IPS-20b (cell line): ENCODE measurements around the gene TTC3.

Source experiments
- H3K27ac ChIP-seq: one replicate; pipeline ENCODE4 v1.5.1; 2013; ENCODE audit warnings: low read length
- H3K27me3 ChIP-seq: 2 replicates; pipeline ENCODE4 v1.6.1; 2013; ENCODE audit warnings: mild to moderate bottlenecking, low read length, inconsistent platforms; ENCODE audit not compliant: insufficient read depth
- H3K36me3 ChIP-seq: 2 replicates; pipeline ENCODE4 v1.6.1; 2013; ENCODE audit warnings: low read depth, mild to moderate bottlenecking, inconsistent platforms, low read length, moderate library complexity; ENCODE audit not compliant: insufficient read depth
- H3K4me1 ChIP-seq: 2 replicates; pipeline ENCODE4 v1.6.1; 2013; ENCODE audit warnings: mild to moderate bottlenecking, control low read depth, inconsistent platforms, low read length, moderate library complexity; ENCODE audit not compliant: insufficient read depth
- H3K4me3 ChIP-seq: 2 replicates; pipeline ENCODE4 v1.5.1; 2013; ENCODE audit warnings: mild to moderate bottlenecking, low read length, inconsistent platforms
- H3K9ac ChIP-seq: 2 replicates; pipeline ENCODE4 v1.6.1; 2013; ENCODE audit warnings: low read depth, mild to moderate bottlenecking, inconsistent platforms, low read length, moderate library complexity
- H3K9me3 ChIP-seq: 2 replicates; pipeline ENCODE4 v1.6.1; 2013; ENCODE audit warnings: mild to moderate bottlenecking, low read depth, low read length, inconsistent platforms; ENCODE audit not compliant: insufficient read depth

Gene TTC3

GRCh38 chr21:37183749-37184148, 110.7 kb downstream of the TTC3 start:
- no peak overlapping the region for H3K27ac ChIP-seq

GRCh38 chr21:37184784-37185593, 111.9 kb downstream of the TTC3 start:
- Histone ChIP-seq H3K4me1 (no peaks in the 10 kb centered on the region), H3K4me3 (no peak overlapping the region), H3K27me3 (no peaks in the 10 kb centered on the region), H3K9me3 (no peaks in the 10 kb centered on the region), H3K27ac (no peak overlapping the region), H3K36me3 (peaks cover 30% of the 10 kb centered on the region), H3K9ac (no peak overlapping the region)

More at GRCh38 chr21:37183749-37184148, 110.7 kb downstream of the TTC3 start:
- Histone ChIP-seq H3K4me1 (no peaks in the 10 kb centered on the region), H3K9me3 (no peaks in the 10 kb centered on the region), H3K36me3 (peaks cover 31% of the 10 kb centered on the region), H3K4me3 (no peak overlapping the region), H3K9ac (no peak overlapping the region), H3K27me3 (no peaks in the 10 kb centered on the region)

GRCh38 chr21:37186983-37187382, 113.9 kb downstream of the TTC3 start:
- no peaks in the 10 kb centered on the region for H3K27me3 ChIP-seq
- no peak overlapping the region for H3K27ac ChIP-seq
- no peak overlapping the region for H3K4me3 ChIP-seq
- no peaks in the 10 kb centered on the region for H3K4me1 ChIP-seq
- peaks cover 29% of the 10 kb centered on the region; the same call in 1 of the 2 replicates for H3K36me3 ChIP-seq
- no peaks in the 10 kb centered on the region for H3K9me3 ChIP-seq
- H3K9ac ChIP-seq: no peak overlapping the region

GRCh38 chr21:37188825-37189224, 115.8 kb downstream of the TTC3 start:
- Histone ChIP-seq H3K36me3 (peaks cover 29% of the 10 kb centered on the region; the same call in 1 of the 2 replicates), H3K27me3 (no peaks in the 10 kb centered on the region), H3K4me1 (peaks cover 7% of the 10 kb centered on the region; the same call in 1 of the 2 replicates), H3K9me3 (no peaks in the 10 kb centered on the region), H3K9ac (no peak overlapping the region), H3K27ac (no peak overlapping the region), H3K4me3 (no peak overlapping the region)

- H3K36me3 ChIP-seq: peaks cover 31% of the 10 kb centered on the region; the same call in 1 of the 2 replicates
- H3K27me3 ChIP-seq: no peaks in the 10 kb centered on the region
- peaks cover 7% of the 10 kb centered on the region; the same call in 1 of the 2 replicates for H3K4me1 ChIP-seq
- no peaks in the 10 kb centered on the region for H3K9me3 ChIP-seq
- no peak overlapping the region for H3K27ac ChIP-seq
- no peak overlapping the region for H3K9ac ChIP-seq
- H3K4me3 ChIP-seq: no peak overlapping the region
These were observed 119.0 kb downstream of the TTC3 start for GRCh38 chr21:37192019-37192418.

GRCh38 chr21:37193006-37193405, 120.0 kb downstream of the TTC3 start:
- peaks cover 24% of the 10 kb centered on the region; the same call in 1 of the 2 replicates for H3K36me3 ChIP-seq
- no peak overlapping the region for H3K27ac ChIP-seq
- peaks cover 7% of the 10 kb centered on the region; the same call in 1 of the 2 replicates for H3K4me1 ChIP-seq
- no peaks in the 10 kb centered on the region for H3K27me3 ChIP-seq
- H3K4me3 ChIP-seq: no peak overlapping the region
- no peaks in the 10 kb centered on the region for H3K9me3 ChIP-seq
- H3K9ac ChIP-seq: no peak overlapping the region

GRCh38 chr21:37193676-37194075, 120.6 kb downstream of the TTC3 start:
- Histone ChIP-seq H3K27me3 (no peaks in the 10 kb centered on the region), H3K27ac (no peak overlapping the region), H3K4me1 (peaks cover 7% of the 10 kb centered on the region; the same call in 1 of the 2 replicates), H3K36me3 (peaks cover 22% of the 10 kb centered on the region; the same call in 1 of the 2 replicates), H3K9me3 (no peaks in the 10 kb centered on the region), H3K9ac (no peak overlapping the region), H3K4me3 (no peak overlapping the region)

GRCh38 chr21:37195059-37195458, 122.0 kb downstream of the TTC3 start:
- H3K9ac ChIP-seq: no peak overlapping the region
- no peak overlapping the region for H3K27ac ChIP-seq
- H3K36me3 ChIP-seq: peaks cover 18% of the 10 kb centered on the region; the same call in 1 of the 2 replicates
- H3K9me3 ChIP-seq: no peaks in the 10 kb centered on the region
- H3K4me1 ChIP-seq: peaks cover 7% of the 10 kb centered on the region; the same call in 1 of the 2 replicates
- no peaks in the 10 kb centered on the region for H3K27me3 ChIP-seq
- no peak overlapping the region for H3K4me3 ChIP-seq

GRCh38 chr21:37195610-37196009, 122.6 kb downstream of the TTC3 start:
- H3K36me3 ChIP-seq: peaks cover 20% of the 10 kb centered on the region; the same call in 1 of the 2 replicates
- H3K27me3 ChIP-seq: no peaks in the 10 kb centered on the region
- H3K9ac ChIP-seq: no peak overlapping the region
- H3K27ac ChIP-seq: no peak overlapping the region
- peaks cover 7% of the 10 kb centered on the region; the same call in 1 of the 2 replicates for H3K4me1 ChIP-seq
- H3K9me3 ChIP-seq: no peaks in the 10 kb centered on the region
- no peak overlapping the region for H3K4me3 ChIP-seq

- no peak overlapping the region for H3K4me3 ChIP-seq
- no peak overlapping the region for H3K9ac ChIP-seq
- no peaks in the 10 kb centered on the region for H3K27me3 ChIP-seq
- H3K36me3 ChIP-seq: peaks cover 27% of the 10 kb centered on the region; the same call in 1 of the 2 replicates
- H3K27ac ChIP-seq: no peak overlapping the region
- peaks cover 7% of the 10 kb centered on the region; the same call in 1 of the 2 replicates for H3K4me1 ChIP-seq
- no peaks in the 10 kb centered on the region for H3K9me3 ChIP-seq
These were observed 123.8 kb downstream of the TTC3 start for GRCh38 chr21:37196847-37197246.

GRCh38 chr21:37197746-37198145, 124.7 kb downstream of the TTC3 start:
- no peaks in the 10 kb centered on the region for H3K27me3 ChIP-seq
- peaks cover 12% of the 10 kb centered on the region; the same call in 1 of the 2 replicates for H3K4me1 ChIP-seq
- no peak overlapping the region for H3K4me3 ChIP-seq
- no peaks in the 10 kb centered on the region for H3K9me3 ChIP-seq
- no peak overlapping the region for H3K9ac ChIP-seq
- no peak overlapping the region for H3K27ac ChIP-seq
- peaks cover 28% of the 10 kb centered on the region for H3K36me3 ChIP-seq
